VCaP (cell line): ENCODE results near the gene ZNF672.
"Not testable (repeated sequence)": the region's sequence is repeated elsewhere in the genome, so short reads cannot be mapped to it uniquely, and the experiment has no call there.

ENCODE experiments used
- H3K27ac ChIP-seq: fragments of 450-650 bp; 2 replicates; pipeline ENCODE4 v1.5.1; 2017
- CTCF ChIP-seq: fragments of 450-650 bp; conservative IDR thresholded peaks from 2 replicates; pipeline ENCODE4 v1.5.1; 2017; ENCODE audit warnings: mild to moderate bottlenecking, moderate library complexity

The ZNF672 gene

GRCh38 chr1:248873993-248874533 lies 36.0 kb downstream of the ZNF672 start:
- TF ChIP-seq CTCF: no peak
- peak overlapping the region; percentile 76 for H3K27ac ChIP-seq

- TF ChIP-seq CTCF: no peak
Measured at GRCh38 chr1:248881261-248881660, 43.2 kb downstream of the ZNF672 start.

GRCh38 chr1:248882427-248882826 lies 44.4 kb downstream of the ZNF672 start:
- not testable (repeated sequence) for H3K27ac ChIP-seq

More at GRCh38 chr1:248881261-248881660, 43.2 kb downstream of the ZNF672 start:
- no peak overlapping the region for H3K27ac ChIP-seq

GRCh38 chr1:248884632-248885295 lies 46.7 kb downstream of the ZNF672 start:
- TF ChIP-seq CTCF: no peak
- no peak overlapping the region for H3K27ac ChIP-seq

GRCh38 chr1:248885646-248886045 lies 47.6 kb downstream of the ZNF672 start:
- no peak for TF ChIP-seq CTCF
- no peak overlapping the region for H3K27ac ChIP-seq

- H3K27ac ChIP-seq: no peak overlapping the region
- TF ChIP-seq CTCF: no peak
Measured at GRCh38 chr1:248886237-248886895, 48.3 kb downstream of the ZNF672 start.

GRCh38 chr1:248889914-248890243 lies 51.9 kb downstream of the ZNF672 start:
- not testable (repeated sequence) for H3K27ac ChIP-seq

GRCh38 chr1:248890549-248891498 lies 52.8 kb downstream of the ZNF672 start:
- H3K27ac ChIP-seq: no peak overlapping the region
- no peak for TF ChIP-seq CTCF
